ENCODE measurements around the gene CREB3L1.
A peak's percentile ranks its signal among the peaks of the same experiment; 100 is the strongest.

Gene CREB3L1

GRCh38 chr11:46330563-46331281 is 53.3 kb downstream of the CREB3L1 start:
- DNase-seq, result peak; percentile 43

DNA sequence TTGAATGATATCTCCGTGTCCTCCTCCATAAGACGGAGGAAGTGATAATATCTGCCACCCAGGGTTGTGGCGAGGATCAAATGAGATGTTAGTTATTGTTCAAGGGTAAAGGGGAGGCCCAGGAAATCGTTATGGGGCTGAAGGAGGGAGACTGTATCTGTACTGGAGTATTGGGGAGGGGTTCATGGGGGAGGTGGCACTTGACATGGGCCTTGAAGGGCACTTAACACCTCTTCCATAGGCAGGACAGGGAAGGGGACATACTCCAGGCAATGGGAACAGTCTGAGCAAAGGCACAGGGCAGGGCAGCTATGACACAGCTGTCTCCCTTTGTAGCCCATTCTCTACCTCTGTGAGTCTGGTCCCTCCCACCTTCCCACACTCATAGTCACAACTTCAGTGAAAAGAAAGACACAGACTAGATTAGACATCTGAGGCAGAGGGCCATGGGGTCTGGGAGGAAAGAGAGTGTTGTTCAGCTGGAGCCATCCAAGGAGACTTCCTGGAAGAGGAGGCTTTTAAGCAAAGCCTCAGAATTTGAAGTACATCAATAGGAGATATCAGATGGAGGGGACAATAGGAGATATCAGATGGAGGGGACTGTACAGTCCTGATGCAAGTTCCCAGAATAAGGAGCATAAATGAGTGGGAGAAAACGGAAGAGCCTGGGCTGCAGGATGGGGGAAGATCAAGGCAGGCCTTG is 54.0 kb downstream of the CREB3L1 start:
- no peak for DNase-seq

- DNase-seq, result no peak
These were observed 54.7 kb downstream of the CREB3L1 start for GRCh38 chr11:46332093-46332567.

DNA sequence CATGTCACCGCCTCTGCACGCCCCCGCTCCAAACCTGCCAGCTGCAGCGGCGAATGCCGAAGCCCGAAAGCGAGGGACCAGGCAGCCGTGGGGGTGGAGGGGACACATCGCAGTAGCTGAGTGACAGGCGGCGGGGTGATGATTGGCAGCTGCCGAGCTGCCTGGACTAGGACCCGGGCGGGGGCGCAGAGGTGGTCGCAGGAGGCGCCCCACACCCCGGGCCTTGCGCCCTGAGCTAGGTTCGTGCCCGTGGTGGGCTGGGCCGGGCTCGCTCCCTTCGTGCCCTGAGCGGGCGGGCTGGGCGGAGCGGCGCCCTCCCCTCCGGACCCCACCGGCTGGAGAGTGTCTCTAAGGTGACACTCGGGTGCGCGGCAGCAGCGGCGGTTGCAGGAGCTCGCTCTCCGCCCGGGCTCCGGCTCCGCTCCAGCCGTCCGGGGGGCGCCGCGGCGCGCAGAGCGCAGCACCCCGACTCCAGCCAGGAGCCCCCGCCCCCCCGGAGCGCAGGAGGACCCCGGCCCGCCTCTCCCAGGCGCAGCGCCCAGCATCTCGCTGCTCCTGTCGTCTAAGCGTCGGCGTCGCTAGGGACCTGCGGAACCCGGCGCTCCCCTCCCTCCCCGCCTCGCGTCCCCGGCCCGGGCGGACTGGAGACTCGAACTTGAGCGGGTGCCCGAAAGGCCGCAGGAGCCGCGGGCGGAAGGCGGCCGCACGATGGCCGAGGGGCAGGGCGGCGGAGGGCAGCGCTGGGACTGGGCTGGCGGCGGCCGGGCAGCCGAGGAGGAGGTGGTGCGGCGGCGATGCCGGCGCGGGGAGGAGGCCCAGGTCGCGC is 55.3 kb downstream of the CREB3L1 start:
- DNase-seq, result no peak

DNA sequence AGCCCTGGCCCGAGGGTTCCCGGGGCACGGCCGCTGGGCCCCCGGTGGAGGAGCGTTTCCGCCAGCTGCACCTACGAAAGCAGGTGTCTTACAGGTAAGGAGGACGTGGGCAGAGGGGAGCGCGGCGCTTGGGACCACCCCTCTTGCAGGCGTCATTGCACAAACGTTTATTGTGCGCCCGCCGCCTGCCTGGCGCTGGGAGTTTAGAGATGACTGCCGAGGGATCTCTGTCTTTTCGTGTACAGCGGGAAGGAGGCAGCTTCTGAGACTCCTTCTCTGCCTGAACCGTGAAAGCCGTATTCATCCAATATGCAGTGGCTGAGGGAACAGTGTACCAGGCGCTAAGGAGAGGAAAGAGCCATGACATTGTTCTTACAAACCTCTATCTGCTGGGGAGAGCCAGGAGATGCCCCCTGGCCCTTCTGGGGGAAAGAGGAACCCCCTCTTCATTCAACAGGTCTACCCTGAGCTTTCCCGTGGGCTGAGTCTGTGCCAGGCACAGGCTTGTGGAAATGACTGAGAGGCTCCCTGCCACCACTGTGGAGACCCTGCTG is 56.0 kb downstream of the CREB3L1 start:
- no peak for DNase-seq

DNA sequence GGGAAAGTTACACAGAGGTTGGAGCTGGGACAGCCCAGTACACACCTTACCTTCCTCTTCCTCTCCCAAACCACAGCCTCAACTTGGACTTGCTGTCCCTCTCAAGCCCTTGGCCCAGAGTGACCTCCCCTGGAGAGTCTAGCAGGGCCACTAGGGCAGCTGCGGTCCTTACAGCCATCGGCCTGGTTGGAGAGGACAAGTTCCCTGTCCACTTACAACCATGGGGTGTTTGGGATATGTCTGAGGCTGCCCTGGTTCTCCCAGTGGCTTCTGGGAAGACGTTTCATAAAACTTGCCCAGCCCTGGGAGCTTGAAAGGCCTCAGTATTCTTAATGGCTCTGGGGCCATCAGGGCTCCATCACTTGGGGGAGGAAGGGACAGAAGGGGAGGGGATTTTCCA is 56.7 kb downstream of the CREB3L1 start:
- no peak for DNase-seq

DNA sequence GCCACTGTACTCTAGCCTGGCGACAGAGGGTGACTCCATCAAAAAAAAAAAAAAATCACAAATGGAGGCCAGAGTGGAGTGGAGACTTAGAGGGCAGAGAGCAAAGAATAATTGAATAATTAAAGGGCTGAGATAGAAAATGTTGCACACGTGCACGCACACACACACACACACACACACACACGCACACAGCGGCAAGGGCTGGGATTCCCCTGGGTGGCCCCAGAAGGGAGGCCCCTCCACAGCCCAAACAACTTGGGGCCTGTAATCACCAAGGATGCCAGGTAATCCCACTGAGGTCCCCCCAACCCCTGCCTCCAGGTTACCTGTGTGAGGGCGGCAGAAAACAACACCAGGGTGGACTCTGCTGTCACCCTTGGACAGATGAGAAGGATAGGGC is 57.8 kb downstream of the CREB3L1 start:
- DNase-seq, result no peak

GRCh38 chr11:46335890-46336562 is 58.6 kb downstream of the CREB3L1 start:
- no peak for DNase-seq

DNA sequence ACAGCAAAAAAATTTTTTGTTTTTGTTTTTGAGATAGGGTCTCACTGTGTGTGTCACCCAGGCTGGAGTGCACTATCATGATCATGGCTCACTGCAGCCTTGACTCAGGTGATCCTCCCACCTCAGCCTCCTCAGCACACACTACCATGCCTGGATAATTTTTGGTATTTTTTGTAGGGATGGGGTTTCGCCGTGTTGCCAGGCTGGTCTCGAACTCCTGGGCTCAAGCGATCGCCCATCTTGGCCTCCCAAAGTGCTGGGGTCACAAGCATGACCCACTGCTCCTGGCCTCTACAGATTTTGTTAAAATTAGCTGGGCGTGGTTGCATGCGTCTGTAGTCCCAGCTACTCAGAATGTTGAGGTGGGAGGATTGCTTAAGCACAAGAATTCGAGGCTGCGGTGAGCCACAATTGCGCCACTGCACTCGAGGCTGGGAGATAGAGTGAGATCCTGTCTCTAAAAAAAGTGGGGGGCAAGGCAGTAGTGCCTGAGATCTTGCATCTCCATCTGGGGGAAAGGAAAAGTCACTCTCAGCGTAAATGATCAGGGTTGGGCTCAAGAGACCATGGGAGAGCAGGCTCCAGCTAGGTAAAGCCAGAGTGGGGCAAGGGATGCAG is 59.2 kb downstream of the CREB3L1 start:
- DNase-seq, result no peak

- DNase-seq, result no peak
These were observed 60.3 kb downstream of the CREB3L1 start for GRCh38 chr11:46337626-46338345.

DNA sequence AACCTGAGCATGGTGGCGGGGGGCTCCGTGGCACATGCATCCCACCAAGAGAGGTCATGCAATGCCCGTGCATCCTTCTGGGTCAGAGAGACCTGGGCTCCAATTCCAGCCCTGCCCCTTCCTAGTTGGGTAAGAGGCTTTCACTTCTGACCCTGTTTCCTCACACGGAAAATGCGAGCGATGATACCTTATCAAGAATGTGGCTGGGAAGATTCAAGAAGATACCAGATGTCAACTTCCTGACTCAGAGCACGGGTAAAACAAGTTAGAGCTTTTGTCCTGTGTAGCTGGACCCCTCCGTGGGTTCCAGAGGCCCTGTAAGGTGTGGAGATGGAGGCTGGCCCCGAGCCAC is 61.1 kb downstream of the CREB3L1 start:
- DNase-seq, result no peak

DNA sequence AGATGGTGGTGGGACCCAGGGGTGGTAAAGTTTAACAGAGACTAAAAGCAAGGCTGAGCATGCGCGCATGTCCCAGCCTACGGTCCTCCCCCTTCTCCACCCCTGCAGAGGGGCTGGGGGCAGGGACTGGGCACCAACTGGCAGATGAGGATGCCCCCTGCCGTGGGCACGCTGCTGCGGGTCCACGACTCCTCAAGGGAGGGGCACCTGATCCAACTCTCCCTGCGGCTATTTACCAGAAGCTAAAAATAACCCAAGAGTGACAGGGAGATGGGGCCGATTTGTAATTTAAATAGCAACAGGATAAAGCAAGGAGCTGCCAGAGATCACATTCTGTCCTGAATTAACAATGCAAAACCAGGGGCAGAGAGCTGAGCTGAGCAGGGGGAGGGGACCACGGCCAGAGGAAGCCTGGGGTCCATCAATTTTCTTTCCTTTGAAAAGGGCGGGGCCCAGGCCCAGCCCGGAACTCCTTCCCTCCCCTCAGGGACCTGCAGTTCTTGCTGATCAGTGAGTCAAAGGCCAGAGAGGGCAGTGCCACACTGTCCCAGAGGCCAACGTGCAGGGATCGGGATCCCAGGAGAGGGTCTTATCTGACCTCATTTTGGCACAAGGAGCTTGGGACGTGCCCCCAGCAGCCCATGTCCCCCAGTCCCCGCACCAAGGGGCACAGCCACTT is 61.7 kb downstream of the CREB3L1 start:
- DNase-seq, result peak; percentile 55

DNA sequence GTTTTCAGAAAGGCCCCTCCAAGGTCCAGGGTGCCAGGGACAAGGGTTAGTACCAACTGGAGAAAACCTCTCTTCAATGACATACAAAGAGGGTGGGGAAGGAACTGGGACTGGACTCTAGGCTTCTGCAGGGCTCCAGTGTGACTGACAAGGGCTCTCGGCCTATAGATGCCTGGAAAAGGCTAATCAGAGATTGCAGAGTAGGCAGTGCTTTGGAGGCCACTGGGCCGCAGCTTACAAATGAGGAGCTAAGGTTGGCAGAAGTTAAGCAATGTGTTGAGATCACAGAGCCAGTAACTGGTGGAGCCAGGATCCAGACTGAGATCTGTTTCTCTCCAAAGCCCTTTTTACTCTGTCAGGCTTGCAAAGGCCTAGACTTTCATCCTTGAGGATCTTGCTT is 62.4 kb downstream of the CREB3L1 start:
- DNase-seq, result no peak

DNA sequence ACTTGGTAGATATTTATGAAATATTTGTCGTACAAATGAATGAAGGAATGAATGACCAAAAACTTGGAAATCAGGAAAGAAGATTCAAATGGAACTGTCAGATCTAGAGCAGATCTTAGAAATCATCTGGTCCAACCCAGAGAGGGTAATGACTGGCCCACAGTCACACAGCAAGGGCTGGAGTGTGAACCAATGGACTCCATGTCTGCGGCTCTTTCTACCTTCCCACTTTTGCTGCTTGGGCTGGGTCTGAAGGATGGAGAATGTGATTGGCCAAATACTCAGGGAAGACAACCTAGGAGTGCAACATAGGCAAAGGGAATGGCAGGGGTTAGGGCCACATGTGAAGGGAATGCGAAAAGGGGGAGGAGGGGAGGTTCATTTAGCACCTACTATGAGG is 64.0 kb downstream of the CREB3L1 start:
- no peak for DNase-seq

GRCh38 chr11:46342239-46342638 is 64.8 kb downstream of the CREB3L1 start:
- no peak for DNase-seq

DNA sequence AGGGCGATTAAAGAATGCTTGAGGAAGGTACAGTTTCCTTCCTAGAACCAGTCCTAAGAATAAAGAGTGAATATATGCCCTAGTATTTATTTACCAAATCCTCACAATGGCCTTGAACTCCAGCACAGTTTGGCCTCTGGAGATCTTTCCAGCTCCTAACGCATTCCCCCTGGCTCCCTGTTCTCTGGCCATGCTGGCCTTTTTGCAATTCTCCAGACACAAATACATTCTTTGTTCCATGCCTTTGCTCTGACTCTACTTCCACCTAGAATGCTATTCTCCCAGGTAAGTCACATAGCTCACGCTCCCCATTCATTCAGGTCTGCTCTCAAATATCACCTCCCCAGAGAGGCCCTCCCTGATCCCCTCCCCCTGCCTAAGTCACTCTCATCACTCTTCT is 66.1 kb downstream of the CREB3L1 start:
- DNase-seq, result no peak

DNA sequence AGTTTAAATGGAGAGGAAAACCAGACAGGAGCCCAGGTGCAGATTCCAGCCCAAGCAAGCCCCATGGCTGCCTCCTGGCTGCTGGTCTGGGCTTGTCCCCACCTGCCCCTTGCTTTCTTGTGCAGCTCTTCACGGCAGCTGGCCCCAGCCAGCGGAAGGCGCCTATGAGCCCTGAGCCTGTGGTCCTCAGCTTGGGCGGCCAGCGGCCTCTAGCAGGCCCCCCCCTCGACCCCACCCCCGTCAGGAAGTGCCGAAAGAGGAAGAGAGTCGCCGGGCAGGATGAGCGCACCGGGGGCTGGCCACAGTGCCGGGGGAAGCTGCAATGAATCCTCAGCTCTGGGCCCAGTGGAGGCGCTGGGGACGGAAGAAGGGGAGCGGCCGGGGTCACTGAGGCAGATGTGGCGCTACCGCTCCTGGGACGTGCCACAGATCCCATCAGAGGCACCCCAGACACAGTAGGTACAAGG is 67.7 kb downstream of the CREB3L1 start:
- DNase-seq, result no peak

GRCh38 chr11:46345881-46346484 is 68.5 kb downstream of the CREB3L1 start:
- DNase-seq, result no peak

DNA sequence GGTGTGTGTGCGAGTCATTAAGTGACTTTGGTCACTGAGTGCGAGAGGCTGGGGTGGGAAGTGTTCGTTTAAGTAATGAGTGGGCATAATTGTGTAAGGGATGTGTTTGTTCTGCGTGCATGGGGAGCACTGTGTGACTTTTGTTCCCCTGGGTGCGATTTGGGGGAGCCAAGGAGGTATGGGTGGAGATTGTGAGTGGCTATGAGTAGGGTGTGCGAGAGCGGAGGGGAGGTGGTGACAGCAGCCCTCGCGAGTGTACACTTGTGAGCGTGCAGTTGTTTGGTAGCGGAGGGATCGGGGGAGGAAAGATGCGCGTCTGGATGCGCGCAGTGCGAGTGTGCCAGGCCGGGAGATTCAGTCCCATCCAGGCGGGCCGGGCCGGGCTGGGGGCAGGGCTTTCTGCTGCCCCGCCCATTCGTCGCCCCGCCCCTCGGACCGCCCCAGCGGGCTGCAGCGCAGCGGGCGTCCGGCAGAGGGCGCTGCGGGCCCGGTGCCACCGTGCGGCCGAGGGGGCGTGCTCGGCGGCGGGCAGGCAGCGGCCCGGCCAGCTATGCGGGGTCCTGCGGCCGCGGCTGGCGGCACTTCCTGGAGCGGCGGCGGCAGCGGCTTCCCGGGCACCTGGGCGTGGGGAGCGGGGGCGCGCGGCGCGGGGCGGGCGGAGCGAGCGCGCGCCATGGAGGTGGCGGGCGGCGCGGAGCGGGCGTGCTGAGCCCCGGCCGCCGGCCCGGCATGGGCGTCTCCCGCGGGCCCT is 69.6 kb downstream of the CREB3L1 start, which contains the start of gene DGKZ:
Gene DGKZ, plus strand, starts transcription at position 578 of the 751 bp plus-strand sequence. CDS start 197 bp downstream, outside the sequence.
- peak; percentile 70 for DNase-seq

Data from NCI-H1092 (cell line).